Measurements from ENCODE around the gene PLXNA4.

- TF ChIP-seq GATA2 (IDR thresholded peaks at IDR 0.05; ENCODE audit: low read depth, low read length) (no peak), GATA3 (IDR thresholded peaks at IDR 0.05; ENCODE audit: low read depth, low read length) (no peak)
Observed at GRCh38 chr7:132528695-132529094, 47.6 kb downstream of the PLXNA4 start.

Measured in SH-SY5Y (cell line).